ENCODE data around the gene GFRA1.

GFRA1 gene

DNA sequence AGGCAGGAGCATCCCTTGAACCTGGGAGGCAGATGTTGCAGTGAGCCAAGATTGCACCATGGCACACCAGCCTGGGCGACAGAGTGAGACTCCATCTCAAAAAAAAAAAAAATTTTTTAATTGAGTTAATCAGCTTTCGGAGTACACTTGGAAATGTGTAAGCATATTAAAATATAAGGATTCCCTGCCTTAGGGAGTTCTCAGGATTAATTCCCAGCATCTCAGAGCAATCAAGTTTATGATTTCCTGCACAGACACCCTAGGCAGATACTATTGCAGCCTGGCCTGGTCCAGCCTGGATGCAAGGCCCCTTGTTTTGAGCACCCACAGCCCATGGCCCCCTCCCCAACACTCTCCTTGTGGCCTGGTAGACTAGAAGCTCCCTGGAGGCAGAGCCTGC, 39.8 kb downstream of the GFRA1 start:
- DNase-seq (ENCODE audit: low read depth), result no peak
- TF ChIP-seq MYC (IDR thresholded peaks at IDR 0.05; ENCODE audit: low read depth, low read length) (no peak), POLR2A (IDR thresholded peaks at IDR 0.05; ENCODE audit: extremely low read depth, insufficient read length) (no peak)
- TF ChIP-seq, protein P1, sequence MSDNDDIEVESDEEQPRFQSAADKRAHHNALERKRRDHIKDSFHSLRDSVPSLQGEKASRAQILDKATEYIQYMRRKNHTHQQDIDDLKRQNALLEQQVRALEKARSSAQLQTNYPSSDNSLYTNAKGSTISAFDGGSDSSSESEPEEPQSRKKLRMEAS (IDR thresholded peaks at IDR 0.05; ENCODE audit: low read depth, low read length), result no peak
- TF ChIP-seq, protein P2, sequence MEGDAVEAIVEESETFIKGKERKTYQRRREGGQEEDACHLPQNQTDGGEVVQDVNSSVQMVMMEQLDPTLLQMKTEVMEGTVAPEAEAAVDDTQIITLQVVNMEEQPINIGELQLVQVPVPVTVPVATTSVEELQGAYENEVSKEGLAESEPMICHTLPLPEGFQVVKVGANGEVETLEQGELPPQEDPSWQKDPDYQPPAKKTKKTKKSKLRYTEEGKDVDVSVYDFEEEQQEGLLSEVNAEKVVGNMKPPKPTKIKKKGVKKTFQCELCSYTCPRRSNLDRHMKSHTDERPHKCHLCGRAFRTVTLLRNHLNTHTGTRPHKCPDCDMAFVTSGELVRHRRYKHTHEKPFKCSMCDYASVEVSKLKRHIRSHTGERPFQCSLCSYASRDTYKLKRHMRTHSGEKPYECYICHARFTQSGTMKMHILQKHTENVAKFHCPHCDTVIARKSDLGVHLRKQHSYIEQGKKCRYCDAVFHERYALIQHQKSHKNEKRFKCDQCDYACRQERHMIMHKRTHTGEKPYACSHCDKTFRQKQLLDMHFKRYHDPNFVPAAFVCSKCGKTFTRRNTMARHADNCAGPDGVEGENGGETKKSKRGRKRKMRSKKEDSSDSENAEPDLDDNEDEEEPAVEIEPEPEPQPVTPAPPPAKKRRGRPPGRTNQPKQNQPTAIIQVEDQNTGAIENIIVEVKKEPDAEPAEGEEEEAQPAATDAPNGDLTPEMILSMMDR (IDR thresholded peaks at IDR 0.05; ENCODE audit: low read depth, low read length), result no peak
- no peak overlapping the region for H3K4me3 ChIP-seq (ENCODE audit: low read depth, low read length)

DNA sequence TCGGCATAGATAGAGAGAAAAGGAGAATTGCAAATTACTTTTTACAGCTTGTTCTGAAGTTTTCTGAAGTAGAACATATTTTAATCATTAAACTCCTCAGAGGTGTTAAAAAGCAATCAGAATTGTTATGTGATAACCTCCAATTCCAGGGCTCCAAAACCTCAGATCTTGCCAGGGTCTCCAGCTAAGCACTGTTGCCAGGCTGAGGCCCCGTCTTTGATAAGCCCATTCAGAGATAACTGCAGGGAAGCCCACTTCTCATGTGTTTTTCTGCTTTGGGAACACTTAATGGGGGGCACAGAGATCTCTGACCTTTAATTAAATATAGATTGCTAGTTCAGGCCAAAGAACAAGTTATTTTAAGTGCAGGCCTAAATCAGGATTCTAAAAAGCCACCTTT, 40.4 kb downstream of the GFRA1 start:
- DNase-seq (ENCODE audit: low read depth), result no peak
- TF ChIP-seq, protein P1 (IDR thresholded peaks at IDR 0.05; ENCODE audit: low read depth, low read length), result no peak
- TF ChIP-seq MYC (IDR thresholded peaks at IDR 0.05; ENCODE audit: low read depth, low read length) (no peak), POLR2A (IDR thresholded peaks at IDR 0.05; ENCODE audit: extremely low read depth, insufficient read length) (no peak)
- TF ChIP-seq, protein P2 (IDR thresholded peaks at IDR 0.05; ENCODE audit: low read depth, low read length), result no peak
- no peak overlapping the region for H3K4me3 ChIP-seq (ENCODE audit: low read depth, low read length)

DNA sequence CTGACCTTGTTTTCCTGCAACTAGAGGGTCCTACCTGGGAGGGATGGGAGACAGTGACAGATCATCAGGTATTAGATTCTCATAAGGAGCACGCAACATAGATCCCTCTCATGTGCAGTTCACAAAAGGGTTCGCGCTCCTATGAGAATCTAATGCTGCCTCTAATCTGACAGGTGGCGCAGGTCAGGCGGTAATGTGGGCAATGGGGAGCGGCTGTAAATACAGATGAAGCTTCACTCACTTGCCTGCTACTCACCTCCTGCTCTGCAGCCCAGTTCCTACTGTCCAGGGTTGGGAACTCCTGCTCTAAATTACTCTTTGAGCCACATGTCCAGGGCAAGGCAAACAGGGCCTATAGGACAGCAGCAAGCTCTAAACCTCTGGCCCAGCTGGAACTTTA, 46.2 kb downstream of the GFRA1 start:
- TF ChIP-seq, protein P1 (IDR thresholded peaks at IDR 0.05; ENCODE audit: low read depth, low read length), result no peak
- TF ChIP-seq POLR2A (IDR thresholded peaks at IDR 0.05; ENCODE audit: extremely low read depth, insufficient read length), result no peak
- TF ChIP-seq, protein P2 (IDR thresholded peaks at IDR 0.05; ENCODE audit: low read depth, low read length), result no peak
- no peak for DNase-seq (ENCODE audit: low read depth)
- H3K4me3 ChIP-seq (ENCODE audit: low read depth, low read length), result no peak overlapping the region

DNA sequence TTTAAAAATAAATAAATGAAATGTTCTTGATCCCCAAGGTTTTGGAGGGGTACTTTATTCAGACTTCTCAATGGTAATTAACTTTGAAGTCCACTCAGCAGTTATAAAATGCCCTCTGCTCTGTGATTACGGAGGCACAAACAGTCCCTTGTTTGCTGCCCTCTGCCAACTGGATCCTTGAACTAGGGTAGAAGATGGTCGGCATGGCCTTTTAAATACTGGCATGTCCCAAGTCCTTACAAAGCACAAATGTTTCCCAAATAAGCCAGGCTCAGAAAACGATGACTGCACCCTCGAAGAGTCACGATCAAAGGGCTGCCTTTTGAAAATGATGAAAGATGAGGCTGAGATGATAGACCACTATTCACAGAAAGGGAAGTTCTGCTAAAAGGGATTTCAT, 47.0 kb downstream of the GFRA1 start:
- no peak for DNase-seq (ENCODE audit: low read depth)
- H3K4me3 ChIP-seq (ENCODE audit: low read depth, low read length), result no peak overlapping the region
- TF ChIP-seq, protein P2 (IDR thresholded peaks at IDR 0.05; ENCODE audit: low read depth, low read length), result no peak
- no peak for TF ChIP-seq POLR2A (IDR thresholded peaks at IDR 0.05; ENCODE audit: extremely low read depth, insufficient read length)
- TF ChIP-seq, protein P1 (IDR thresholded peaks at IDR 0.05; ENCODE audit: low read depth, low read length), result no peak

DNA sequence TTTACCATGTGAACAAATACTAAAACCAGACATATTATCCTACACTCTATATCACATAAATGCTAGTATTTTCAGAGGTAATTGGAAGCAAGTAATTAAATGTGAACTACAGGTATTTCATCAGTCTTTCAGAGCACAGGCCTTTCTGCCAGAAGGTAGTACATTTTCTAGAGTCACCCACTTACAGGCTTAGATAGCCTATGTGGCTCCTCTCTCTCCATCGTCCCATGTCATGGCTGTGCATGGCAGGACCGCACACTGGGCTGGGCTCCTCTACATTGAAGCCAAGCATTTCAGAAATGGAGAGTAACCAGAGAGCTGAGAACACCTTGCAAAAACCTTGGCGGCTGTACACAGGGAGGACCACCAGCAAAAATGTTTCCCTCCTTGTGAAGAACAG, 49.7 kb downstream of the GFRA1 start:
- no peak overlapping the region for H3K4me3 ChIP-seq (ENCODE audit: low read depth, low read length)
- DNase-seq (ENCODE audit: low read depth), result no peak
- TF ChIP-seq MYC (IDR thresholded peaks at IDR 0.05; ENCODE audit: low read depth, low read length) (no peak), POLR2A (IDR thresholded peaks at IDR 0.05; ENCODE audit: extremely low read depth, insufficient read length) (no peak)
- TF ChIP-seq, protein P2 (IDR thresholded peaks at IDR 0.05; ENCODE audit: low read depth, low read length), result no peak

DNA sequence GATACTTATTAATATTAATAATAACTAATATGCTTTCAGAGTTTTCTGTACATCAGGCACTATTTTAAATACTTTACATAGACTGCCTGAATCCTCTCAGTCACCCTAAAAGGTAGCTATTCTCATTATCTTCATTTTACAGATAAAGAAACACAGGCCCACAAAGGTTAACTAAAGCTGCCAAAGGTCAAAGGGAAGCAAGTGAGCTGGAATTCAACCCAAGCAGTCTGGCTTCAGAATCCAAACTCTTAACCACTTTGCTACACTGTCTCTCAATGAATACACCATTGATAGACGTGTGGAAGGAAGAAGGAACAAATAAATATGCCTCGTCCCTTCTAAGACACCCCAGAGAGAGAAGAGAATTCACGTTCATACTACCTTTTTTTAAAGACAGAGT, 52.0 kb downstream of the GFRA1 start:
- no peak for DNase-seq (ENCODE audit: low read depth)
- no peak overlapping the region for H3K4me3 ChIP-seq (ENCODE audit: low read depth, low read length)
- TF ChIP-seq MYC (IDR thresholded peaks at IDR 0.05; ENCODE audit: low read depth, low read length) (no peak), POLR2A (IDR thresholded peaks at IDR 0.05; ENCODE audit: extremely low read depth, insufficient read length) (no peak)
- TF ChIP-seq, protein P2 (IDR thresholded peaks at IDR 0.05; ENCODE audit: low read depth, low read length), result no peak
- TF ChIP-seq, protein P1 (IDR thresholded peaks at IDR 0.05; ENCODE audit: low read depth, low read length), result no peak

Measured in NB4 (cell line).